Measurements from ENCODE around the gene S100A2.
"Not testable (repeated sequence)": the region's sequence is repeated elsewhere in the genome, so short reads cannot be mapped to it uniquely, and the experiment has no call there.

S100A2 gene

DNA sequence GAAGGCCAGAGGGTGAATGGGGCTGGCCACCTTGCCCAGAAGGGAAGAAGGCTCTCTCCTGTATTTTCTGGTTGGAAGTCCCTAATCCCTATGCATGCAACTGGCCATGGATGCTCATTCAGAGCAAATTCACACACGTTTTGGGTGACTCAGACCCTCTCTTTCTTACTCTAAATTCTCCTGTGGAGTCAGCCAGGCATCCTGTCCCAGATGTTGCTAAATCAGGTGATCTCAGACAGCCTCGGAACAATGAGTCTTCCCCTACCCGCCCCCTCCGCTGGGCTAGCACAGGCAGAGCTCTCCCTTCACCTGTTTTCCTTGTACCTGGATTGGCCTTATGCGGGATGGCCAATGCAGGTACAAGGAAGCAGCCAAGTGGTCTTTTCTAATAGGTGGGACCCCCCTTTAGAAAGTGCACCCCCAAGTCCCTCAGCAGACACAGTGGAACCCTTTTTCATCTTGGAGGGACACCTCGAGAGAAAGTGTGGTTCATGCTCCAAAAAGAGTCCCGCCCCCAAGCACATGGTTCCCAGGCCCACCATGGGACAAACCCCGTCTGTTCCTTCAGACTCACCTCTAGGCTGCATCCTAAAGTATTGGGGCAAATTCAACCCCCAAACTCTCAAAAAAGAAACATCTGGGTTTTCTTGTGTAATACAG, 38.5 kb downstream of the S100A2 start:
- DNase-seq (ENCODE audit: low read depth in 2 of 2) = peak in 1 of 2 donors; percentile 81
- TF ChIP-seq, protein P1, sequence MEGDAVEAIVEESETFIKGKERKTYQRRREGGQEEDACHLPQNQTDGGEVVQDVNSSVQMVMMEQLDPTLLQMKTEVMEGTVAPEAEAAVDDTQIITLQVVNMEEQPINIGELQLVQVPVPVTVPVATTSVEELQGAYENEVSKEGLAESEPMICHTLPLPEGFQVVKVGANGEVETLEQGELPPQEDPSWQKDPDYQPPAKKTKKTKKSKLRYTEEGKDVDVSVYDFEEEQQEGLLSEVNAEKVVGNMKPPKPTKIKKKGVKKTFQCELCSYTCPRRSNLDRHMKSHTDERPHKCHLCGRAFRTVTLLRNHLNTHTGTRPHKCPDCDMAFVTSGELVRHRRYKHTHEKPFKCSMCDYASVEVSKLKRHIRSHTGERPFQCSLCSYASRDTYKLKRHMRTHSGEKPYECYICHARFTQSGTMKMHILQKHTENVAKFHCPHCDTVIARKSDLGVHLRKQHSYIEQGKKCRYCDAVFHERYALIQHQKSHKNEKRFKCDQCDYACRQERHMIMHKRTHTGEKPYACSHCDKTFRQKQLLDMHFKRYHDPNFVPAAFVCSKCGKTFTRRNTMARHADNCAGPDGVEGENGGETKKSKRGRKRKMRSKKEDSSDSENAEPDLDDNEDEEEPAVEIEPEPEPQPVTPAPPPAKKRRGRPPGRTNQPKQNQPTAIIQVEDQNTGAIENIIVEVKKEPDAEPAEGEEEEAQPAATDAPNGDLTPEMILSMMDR (IDR thresholded peaks at IDR 0.05; ENCODE audit: low read depth, low read length) = no peak
- no peak overlapping the region for H3K4me3 ChIP-seq (replicated peaks in 1 of 2; ENCODE audit: low read depth in 2 of 2, low read length in 2 of 2)

DNA sequence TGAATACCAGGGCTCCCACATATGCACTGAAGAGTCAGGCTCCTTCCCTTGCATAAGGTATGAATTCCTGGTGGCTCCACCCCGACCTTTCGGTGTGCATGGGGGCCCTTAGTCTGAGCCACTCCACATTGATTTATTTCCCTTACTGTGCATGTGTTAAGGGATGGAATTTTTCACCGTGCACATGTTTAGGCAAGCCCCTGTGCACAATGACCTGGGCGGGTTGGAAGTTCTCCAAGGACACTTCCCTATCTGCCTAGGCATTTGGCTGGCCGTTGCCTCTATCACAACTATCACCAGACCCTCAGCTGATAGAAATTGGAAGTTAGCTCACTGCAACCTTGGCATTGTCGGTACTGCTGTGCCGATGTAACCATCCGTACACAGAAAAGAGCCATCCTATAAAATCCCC, 39.5 kb downstream of the S100A2 start:
- H3K4me3 ChIP-seq (replicated peaks in 1 of 2; ENCODE audit: low read depth in 2 of 2, low read length in 2 of 2) = no peak overlapping the region
- TF ChIP-seq, protein P1 (IDR thresholded peaks at IDR 0.05; ENCODE audit: low read depth, low read length) = no peak
- DNase-seq (ENCODE audit: low read depth in 2 of 2) = no peak

DNA sequence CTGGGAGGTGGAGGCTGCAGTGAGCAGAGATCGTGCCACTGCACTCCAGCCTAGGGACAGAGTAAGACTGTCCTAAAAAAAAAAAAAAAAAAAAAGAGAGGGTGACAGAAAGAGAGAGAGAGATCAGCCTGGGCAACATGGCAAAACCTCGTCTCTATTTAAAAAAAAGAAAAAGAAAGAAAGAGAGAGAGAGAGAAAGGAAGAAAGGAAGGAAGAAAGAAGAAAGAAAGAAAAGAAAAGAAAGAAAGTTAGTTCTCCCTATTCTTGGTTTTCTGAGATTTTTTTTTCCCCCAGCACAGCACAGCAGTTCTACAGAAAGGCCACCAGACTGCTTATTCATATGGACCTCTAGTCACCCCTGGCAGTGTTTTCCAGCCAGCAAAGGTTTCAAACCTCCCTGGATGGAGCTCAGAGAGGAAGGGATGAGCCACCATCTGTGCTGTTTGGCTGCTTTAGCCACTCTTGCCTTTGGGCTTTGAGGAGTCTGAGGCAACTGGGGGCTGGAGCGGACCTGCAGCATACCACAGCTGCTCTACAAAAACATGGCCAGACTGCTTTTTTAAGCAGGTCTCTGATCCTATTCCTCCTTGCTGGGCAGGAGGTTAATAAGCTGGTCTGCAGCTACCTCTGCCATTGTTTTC, 40.4 kb downstream of the S100A2 start:
- no peak overlapping the region for H3K4me3 ChIP-seq (replicated peaks in 1 of 2; ENCODE audit: low read depth in 2 of 2, low read length in 2 of 2)
- TF ChIP-seq, protein P1 (IDR thresholded peaks at IDR 0.05; ENCODE audit: low read depth, low read length) = no peak
- DNase-seq (ENCODE audit: low read depth in 2 of 2) = peak; percentile 37 to 43

DNA sequence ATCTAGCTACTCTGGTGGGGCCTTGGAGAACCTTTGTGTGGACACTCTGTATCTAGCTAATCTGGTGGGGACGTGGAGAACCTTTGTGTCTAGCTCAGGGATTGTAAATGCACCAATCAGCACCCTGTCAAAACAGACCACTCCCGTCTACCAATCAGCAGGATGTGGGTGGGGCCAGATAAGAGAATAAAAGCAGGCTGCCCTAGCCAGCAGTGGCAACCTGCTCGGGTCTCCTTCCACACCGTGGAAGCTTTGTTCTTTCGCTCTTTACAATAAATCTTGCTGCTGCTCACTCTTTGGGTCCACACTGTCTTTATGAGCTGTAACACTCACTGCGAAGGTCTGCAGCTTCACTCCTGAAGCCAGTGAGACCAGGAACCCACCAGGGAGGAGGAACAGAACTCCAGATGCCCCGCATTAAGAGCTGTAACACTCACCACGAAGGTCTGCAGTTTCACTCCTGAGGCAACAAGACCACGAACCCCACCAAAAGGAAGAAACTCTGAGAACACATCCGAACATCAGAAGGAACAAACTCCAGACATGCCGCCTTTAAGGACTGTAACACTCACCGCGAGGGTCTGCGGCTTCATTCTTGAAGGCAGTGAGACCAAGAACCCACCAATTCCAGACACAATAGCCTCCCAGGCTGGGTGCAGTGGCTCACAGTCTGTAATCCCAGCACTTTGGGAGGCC, 43.1 kb downstream of the S100A2 start:
- DNase-seq (ENCODE audit: low read depth in 2 of 2); H3K4me3 ChIP-seq (replicated peaks in 1 of 2; ENCODE audit: low read depth in 2 of 2, low read length in 2 of 2): not testable (repeated sequence)

DNA sequence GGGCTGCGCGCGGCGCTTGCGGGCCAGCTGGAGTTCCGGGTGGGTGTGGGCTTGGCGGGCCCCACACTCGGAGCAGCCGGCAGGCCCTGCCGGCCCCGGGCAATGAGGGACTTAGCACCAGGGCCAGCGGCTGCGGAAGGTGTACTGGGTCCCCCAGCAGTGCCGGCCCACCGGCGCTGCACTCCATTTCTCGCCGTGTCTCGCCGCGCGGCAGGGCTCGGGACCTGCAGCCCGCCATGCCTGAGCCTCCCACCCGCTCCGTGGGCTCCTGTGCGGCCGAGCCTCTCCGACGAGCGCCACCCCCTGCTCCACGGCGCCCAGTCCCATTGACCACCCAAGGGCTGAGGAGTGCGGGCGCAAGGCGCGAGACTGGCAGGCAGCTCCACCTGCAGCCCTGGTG, 43.8 kb downstream of the S100A2 start:
- not testable (repeated sequence) for DNase-seq (ENCODE audit: low read depth in 2 of 2); H3K4me3 ChIP-seq (replicated peaks in 1 of 2; ENCODE audit: low read depth in 2 of 2, low read length in 2 of 2)

DNA sequence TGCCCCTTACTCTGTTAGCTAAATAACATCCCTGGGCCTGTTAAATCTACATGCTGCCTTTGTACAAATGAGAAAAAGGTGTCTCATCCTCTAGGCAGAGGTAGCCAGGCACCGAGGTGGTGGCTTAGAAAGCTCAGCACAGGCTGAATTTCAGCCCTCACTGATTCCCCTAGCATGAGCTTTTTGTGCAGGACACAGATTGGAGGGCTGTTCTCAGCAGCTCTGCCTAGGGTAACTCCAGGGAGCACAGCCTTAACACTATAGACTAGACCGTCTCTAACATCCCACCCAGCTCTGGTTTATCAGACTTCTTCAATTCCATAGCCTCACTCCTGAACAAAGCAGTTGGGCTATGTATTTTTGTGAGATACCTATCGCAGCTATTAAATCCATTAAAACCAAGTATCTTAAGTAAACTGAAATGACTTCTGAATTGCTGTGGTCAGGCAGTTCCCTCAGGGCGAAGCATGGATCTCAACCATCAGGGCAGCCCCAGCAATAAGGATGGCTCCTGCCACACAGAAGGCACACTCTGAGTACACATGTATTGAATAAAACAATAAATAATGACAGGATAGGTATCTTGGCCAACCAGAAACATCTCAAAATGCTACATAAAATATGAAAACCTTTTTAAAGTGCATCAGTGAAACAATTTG, 44.7 kb downstream of the S100A2 start:
- no peak for DNase-seq (ENCODE audit: low read depth in 2 of 2)
- H3K4me3 ChIP-seq (replicated peaks in 1 of 2; ENCODE audit: low read depth in 2 of 2, low read length in 2 of 2) = no peak overlapping the region
- TF ChIP-seq, protein P1 (IDR thresholded peaks at IDR 0.05; ENCODE audit: low read depth, low read length) = no peak

DNA sequence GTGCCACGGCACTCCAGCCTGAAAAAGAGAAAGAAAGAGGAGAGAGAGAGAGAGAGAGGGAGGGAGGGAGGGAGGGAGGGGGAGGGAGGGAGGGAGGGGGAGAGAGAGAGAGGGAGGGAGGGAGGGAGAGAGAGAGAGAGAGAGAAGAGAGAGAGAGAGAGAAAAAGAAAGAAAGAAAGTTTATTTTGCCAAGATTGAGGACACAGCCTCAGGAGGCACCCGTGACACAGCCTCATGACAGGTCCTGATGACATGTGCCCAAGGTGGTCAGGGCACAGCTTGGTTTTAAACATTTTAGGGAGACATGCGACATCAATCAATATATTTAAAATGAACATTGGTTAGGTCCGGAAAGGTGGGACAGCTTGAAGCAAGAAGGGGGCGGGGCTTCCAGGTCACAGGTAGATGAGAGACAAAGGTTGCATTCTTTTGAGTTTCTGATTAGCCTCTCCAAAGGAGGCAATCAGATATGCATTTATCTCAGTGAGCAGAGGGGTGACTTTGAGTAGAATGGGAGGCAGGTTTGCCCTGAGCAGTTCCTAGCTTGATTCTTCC, 45.4 kb downstream of the S100A2 start:
- not testable (repeated sequence) for DNase-seq (ENCODE audit: low read depth in 2 of 2); H3K4me3 ChIP-seq (replicated peaks in 1 of 2; ENCODE audit: low read depth in 2 of 2, low read length in 2 of 2)

DNA sequence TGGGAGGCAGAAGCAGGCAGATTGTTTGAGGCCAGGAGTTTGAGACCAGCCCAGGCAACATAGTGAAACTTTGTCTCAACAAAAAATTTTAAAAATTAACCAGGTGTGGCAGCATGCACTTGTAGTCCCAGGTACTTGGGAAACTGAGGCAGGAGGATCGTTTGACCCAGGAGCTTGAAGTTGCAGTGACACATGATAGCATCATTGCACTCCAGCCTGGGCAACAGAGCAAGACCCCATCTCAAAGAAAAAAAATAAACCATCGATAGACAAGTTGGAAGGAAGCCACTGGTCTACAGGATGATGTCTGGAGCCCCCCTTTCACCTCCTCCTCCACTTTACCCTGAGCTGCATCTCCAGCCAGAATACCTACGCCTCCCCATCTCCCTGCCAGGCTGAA, 46.4 kb downstream of the S100A2 start:
- no peak overlapping the region for H3K4me3 ChIP-seq (replicated peaks in 1 of 2; ENCODE audit: low read depth in 2 of 2, low read length in 2 of 2)
- TF ChIP-seq, protein P1 (IDR thresholded peaks at IDR 0.05; ENCODE audit: low read depth, low read length) = no peak
- no peak for DNase-seq (ENCODE audit: low read depth in 2 of 2)
